NCI-H2227 (cell line): Measurements from ENCODE around the gene TRABD2B.

Experiments used
- DNase-seq: peaks from one replicate; lab custom pipeline; 2025; ENCODE audit not compliant: unreplicated experiment; lab: John Stamatoyannopoulos, UW

TRABD2B gene

GRCh38 chr1:47855230-47855629, 142.0 kb downstream of the TRABD2B start:
- DNase-seq = no peak

GRCh38 chr1:47854552-47855144, 142.5 kb downstream of the TRABD2B start:
- DNase-seq = no peak

GRCh38 chr1:47853852-47854251, 143.3 kb downstream of the TRABD2B start:
- DNase-seq = no peak

- no peak for DNase-seq
Measured at GRCh38 chr1:47853059-47853458, 144.1 kb downstream of the TRABD2B start.

- no peak for DNase-seq
Measured at GRCh38 chr1:47852006-47852718, 145.0 kb downstream of the TRABD2B start.

- no peak for DNase-seq
Measured at GRCh38 chr1:47850451-47850850, 146.7 kb downstream of the TRABD2B start.

- DNase-seq = no peak
Measured at GRCh38 chr1:47849591-47850261, 147.5 kb downstream of the TRABD2B start.

- DNase-seq = no peak
Measured at GRCh38 chr1:47849005-47849521, 148.1 kb downstream of the TRABD2B start.

GRCh38 chr1:47847763-47848162, 149.4 kb downstream of the TRABD2B start:
- DNase-seq = no peak

GRCh38 chr1:47844558-47844955, 152.6 kb downstream of the TRABD2B start:
- DNase-seq = no peak

GRCh38 chr1:47843781-47844557, 153.2 kb downstream of the TRABD2B start:
- DNase-seq = no peak

GRCh38 chr1:47843059-47843458, 154.1 kb downstream of the TRABD2B start:
- no peak for DNase-seq

- no peak for DNase-seq
Measured at GRCh38 chr1:47842228-47842919, 154.8 kb downstream of the TRABD2B start.

GRCh38 chr1:47841356-47841755, 155.8 kb downstream of the TRABD2B start:
- DNase-seq = no peak

GRCh38 chr1:47840393-47841190, 156.6 kb downstream of the TRABD2B start:
- DNase-seq = no peak

- no peak for DNase-seq
Measured at GRCh38 chr1:47839433-47839760, 157.8 kb downstream of the TRABD2B start.

GRCh38 chr1:47838562-47839432, 158.4 kb downstream of the TRABD2B start:
- DNase-seq = no peak

GRCh38 chr1:47837866-47838561, 159.2 kb downstream of the TRABD2B start:
- DNase-seq = no peak
